ENCODE measurements around the gene FAM9C.

The FAM9C gene

DNA sequence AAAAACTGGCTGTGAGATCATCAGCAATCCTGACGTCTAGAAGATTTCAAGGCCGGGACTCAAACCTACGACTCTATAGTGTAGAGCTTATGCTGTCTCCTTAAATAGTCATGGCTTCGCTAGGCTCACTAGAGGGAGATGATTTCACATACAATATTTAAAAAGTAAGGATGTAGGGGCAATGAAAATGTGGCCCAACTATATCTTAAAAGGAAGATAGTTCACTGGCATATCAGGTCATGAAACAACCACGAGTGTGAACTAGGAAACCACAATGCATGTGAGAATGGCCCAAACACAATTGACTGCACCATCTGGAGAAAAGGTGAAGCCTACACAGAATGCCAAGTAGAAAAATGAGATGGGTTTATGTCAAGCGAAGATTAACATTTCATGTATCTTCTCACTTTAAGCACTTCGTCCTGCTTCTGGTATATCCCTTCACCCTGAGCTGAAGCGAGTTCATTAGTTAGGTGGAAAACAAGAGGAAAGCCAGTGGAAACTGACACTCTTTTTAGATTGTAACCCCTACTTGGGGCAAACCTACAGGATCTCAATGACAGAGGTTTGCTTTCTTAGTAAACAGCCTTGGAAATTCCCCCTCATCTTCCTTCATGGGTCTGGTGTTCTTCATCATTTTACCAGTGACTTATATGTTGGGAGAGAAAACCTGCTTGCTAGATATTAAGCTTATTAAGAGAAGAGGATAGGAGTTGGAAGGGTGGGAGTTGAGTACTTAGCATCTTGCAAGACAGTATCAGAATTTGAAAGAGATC, 17.4 kb downstream of the FAM9C start:
- TF ChIP-seq PATZ1 (CRISPR knock-in tag; IDR thresholded peaks at IDR 0.05; ENCODE audit: borderline replicate concordance) (no peak), CSRNP3 (CRISPR knock-in tag; IDR thresholded peaks at IDR 0.05) (no peak), ZNF70 (CRISPR knock-in tag; IDR thresholded peaks at IDR 0.05) (no peak), ESRRG (CRISPR knock-in tag; IDR thresholded peaks at IDR 0.05) (no peak), ARNTL (CRISPR knock-in tag; IDR thresholded peaks at IDR 0.05; ENCODE audit: borderline replicate concordance, low read depth) (no peak), ZC3H10 (CRISPR knock-in tag; IDR thresholded peaks at IDR 0.05) (no peak), GLIS3 (CRISPR knock-in tag; IDR thresholded peaks at IDR 0.05) (no peak), ZNF8 (CRISPR knock-in tag; IDR thresholded peaks at IDR 0.05) (no peak), PPARA (CRISPR knock-in tag; IDR thresholded peaks at IDR 0.05; ENCODE audit: borderline replicate concordance) (no peak), TOX (CRISPR knock-in tag; IDR thresholded peaks at IDR 0.05; ENCODE audit: borderline replicate concordance) (no peak), SNAI2 (CRISPR knock-in tag; IDR thresholded peaks at IDR 0.05) (no peak), ISL1 (CRISPR knock-in tag; IDR thresholded peaks at IDR 0.05) (no peak), CSDC2 (CRISPR knock-in tag; IDR thresholded peaks at IDR 0.05) (no peak), ZFP3 (CRISPR knock-in tag; IDR thresholded peaks at IDR 0.05) (no peak), ZFP30 (CRISPR knock-in tag; IDR thresholded peaks at IDR 0.05) (no peak), ZNF565 (CRISPR knock-in tag; conservative IDR thresholded peaks at IDR 0.05; ENCODE audit: low read depth) (no peak)
- TF ChIP-seq, protein P1, sequence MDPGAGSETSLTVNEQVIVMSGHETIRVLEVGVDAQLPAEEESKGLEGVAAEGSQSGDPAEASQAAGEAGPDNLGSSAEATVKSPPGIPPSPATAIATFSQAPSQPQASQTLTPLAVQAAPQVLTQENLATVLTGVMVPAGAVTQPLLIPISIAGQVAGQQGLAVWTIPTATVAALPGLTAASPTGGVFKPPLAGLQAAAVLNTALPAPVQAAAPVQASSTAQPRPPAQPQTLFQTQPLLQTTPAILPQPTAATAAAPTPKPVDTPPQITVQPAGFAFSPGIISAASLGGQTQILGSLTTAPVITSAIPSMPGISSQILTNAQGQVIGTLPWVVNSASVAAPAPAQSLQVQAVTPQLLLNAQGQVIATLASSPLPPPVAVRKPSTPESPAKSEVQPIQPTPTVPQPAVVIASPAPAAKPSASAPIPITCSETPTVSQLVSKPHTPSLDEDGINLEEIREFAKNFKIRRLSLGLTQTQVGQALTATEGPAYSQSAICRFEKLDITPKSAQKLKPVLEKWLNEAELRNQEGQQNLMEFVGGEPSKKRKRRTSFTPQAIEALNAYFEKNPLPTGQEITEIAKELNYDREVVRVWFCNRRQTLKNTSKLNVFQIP (CRISPR knock-in tag; IDR thresholded peaks at IDR 0.05; ENCODE audit: borderline replicate concordance, low read depth), result no peak
- TF ChIP-seq, protein P2, sequence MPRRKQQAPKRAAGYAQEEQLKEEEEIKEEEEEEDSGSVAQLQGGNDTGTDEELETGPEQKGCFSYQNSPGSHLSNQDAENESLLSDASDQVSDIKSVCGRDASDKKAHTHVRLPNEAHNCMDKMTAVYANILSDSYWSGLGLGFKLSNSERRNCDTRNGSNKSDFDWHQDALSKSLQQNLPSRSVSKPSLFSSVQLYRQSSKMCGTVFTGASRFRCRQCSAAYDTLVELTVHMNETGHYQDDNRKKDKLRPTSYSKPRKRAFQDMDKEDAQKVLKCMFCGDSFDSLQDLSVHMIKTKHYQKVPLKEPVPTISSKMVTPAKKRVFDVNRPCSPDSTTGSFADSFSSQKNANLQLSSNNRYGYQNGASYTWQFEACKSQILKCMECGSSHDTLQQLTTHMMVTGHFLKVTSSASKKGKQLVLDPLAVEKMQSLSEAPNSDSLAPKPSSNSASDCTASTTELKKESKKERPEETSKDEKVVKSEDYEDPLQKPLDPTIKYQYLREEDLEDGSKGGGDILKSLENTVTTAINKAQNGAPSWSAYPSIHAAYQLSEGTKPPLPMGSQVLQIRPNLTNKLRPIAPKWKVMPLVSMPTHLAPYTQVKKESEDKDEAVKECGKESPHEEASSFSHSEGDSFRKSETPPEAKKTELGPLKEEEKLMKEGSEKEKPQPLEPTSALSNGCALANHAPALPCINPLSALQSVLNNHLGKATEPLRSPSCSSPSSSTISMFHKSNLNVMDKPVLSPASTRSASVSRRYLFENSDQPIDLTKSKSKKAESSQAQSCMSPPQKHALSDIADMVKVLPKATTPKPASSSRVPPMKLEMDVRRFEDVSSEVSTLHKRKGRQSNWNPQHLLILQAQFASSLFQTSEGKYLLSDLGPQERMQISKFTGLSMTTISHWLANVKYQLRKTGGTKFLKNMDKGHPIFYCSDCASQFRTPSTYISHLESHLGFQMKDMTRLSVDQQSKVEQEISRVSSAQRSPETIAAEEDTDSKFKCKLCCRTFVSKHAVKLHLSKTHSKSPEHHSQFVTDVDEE (CRISPR knock-in tag; IDR thresholded peaks at IDR 0.05), result no peak
- ATAC-seq, result no peak

DNA sequence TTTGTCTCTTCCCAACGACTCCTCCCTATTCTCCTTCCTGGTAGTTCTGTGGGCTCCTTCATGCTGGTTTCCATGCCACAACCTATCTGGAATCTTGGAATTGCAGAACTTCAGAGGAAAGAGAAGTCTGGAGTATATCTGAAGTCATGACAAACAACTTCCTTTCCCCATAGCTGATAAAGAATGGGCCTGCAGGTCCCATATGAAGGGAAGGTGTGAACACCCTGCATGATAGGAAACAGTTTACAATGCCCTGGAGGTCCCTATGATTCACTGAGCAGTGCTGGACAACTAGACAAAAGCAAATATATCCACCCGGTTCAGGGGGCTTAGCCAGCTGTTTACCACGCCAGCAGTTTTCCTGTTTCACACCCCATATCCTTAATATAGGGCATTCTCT, 19.4 kb downstream of the FAM9C start:
- TF ChIP-seq TCF4 (CRISPR knock-in tag; IDR thresholded peaks at IDR 0.05; ENCODE audit: borderline replicate concordance) (no peak), PPARA (CRISPR knock-in tag; IDR thresholded peaks at IDR 0.05; ENCODE audit: borderline replicate concordance) (no peak), ISL1 (CRISPR knock-in tag; IDR thresholded peaks at IDR 0.05) (no peak), RARB (CRISPR knock-in tag; IDR thresholded peaks at IDR 0.05) (no peak), ZNF8 (CRISPR knock-in tag; IDR thresholded peaks at IDR 0.05) (no peak), OSR1 (CRISPR knock-in tag; IDR thresholded peaks at IDR 0.05) (no peak), CSDC2 (CRISPR knock-in tag; IDR thresholded peaks at IDR 0.05) (no peak), PATZ1 (CRISPR knock-in tag; IDR thresholded peaks at IDR 0.05; ENCODE audit: borderline replicate concordance) (no peak), CSRNP3 (CRISPR knock-in tag; IDR thresholded peaks at IDR 0.05) (no peak)
- TF ChIP-seq, protein P1 (CRISPR knock-in tag; IDR thresholded peaks at IDR 0.05; ENCODE audit: borderline replicate concordance, low read depth), result no peak
- TF ChIP-seq, protein P2 (CRISPR knock-in tag; IDR thresholded peaks at IDR 0.05), result no peak
- no peak for ATAC-seq
